Astrocyte of the cerebellum (primary cell): ENCODE results near the gene WASHC2A.
A peak's percentile ranks its signal among the peaks of the same experiment; 100 is the strongest.
"Not testable (repeated sequence)": the region's sequence is repeated elsewhere in the genome, so short reads cannot be mapped to it uniquely, and the experiment has no call there.

Source experiments
- DNase-seq: peaks from one replicate; pipeline ENCODE4 v3.0.0-alpha.2; 2011; ENCODE audit warnings: low read depth
- H3K4me3 ChIP-seq: 2 replicates; pipeline ENCODE4 v1.5.1; 2011; ENCODE audit warnings: mild to moderate bottlenecking, low read depth, low read length, moderate library complexity
- in situ Hi-C: cut with HindIII; loops from 2 replicates; pipeline ENCODE4 v1.10.0; 2017; ENCODE audit warnings: low sequenced_read_pairs
- TF ChIP-seq, protein P1 (sequence below): IDR thresholded peaks from 2 replicates; pipeline ENCODE4 v1.5.1; 2012; ENCODE audit warnings: low read length, low read depth, moderate library complexity, mild to moderate bottlenecking; ENCODE audit errors: missing control alignments

The WASHC2A gene, protein sequence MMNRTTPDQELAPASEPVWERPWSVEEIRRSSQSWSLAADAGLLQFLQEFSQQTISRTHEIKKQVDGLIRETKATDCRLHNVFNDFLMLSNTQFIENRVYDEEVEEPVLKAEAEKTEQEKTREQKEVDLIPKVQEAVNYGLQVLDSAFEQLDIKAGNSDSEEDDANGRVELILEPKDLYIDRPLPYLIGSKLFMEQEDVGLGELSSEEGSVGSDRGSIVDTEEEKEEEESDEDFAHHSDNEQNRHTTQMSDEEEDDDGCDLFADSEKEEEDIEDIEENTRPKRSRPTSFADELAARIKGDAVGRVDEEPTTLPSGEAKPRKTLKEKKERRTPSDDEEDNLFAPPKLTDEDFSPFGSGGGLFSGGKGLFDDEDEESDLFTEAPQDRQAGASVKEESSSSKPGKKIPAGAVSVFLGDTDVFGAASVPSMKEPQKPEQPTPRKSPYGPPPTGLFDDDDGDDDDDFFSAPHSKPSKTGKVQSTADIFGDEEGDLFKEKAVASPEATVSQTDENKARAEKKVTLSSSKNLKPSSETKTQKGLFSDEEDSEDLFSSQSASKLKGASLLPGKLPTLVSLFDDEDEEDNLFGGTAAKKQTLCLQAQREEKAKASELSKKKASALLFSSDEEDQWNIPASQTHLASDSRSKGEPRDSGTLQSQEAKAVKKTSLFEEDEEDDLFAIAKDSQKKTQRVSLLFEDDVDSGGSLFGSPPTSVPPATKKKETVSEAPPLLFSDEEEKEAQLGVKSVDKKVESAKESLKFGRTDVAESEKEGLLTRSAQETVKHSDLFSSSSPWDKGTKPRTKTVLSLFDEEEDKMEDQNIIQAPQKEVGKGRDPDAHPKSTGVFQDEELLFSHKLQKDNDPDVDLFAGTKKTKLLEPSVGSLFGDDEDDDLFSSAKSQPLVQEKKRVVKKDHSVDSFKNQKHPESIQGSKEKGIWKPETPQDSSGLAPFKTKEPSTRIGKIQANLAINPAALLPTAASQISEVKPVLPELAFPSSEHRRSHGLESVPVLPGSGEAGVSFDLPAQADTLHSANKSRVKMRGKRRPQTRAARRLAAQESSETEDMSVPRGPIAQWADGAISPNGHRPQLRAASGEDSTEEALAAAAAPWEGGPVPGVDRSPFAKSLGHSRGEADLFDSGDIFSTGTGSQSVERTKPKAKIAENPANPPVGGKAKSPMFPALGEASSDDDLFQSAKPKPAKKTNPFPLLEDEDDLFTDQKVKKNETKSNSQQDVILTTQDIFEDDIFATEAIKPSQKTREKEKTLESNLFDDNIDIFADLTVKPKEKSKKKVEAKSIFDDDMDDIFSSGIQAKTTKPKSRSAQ (N-terminal part only)

DNA sequence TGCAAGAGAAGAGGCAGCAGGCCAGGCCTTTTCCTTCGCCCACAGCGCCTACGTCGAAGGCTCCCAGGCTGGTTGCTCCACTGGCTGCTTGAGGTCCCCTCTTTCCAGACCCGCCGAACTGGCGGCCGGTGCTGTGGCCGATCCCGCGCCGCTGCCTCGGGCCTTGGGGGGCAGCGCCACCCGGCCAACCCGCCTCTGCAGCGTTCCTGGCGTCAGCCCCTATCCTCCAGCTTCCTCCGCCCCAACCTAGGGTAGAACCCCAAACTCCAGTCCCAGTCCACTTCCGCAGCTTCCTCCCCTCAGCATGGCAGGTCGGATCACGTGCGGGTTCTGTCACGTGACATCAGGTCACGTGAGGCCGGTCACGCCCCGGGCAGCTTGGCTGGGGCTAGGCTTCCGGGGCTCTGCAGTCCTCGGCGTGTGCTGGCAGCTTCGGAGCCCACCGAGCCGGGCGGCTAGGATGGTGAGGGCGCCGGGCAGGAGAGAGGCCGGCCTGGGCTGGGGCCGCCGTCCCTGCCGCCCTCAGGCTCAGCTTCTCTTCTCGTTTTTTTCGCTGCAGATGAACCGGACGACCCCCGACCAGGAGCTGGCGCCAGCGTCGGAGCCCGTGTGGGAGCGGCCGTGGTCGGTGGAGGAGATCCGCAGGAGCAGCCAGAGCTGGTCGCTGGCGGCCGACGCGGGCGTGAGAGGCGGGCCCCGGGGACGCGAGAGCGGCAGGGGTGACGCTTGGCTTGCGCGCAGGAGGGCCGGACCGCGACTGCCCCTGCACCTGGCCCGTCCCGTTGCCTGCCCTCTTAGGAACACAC is at the start of gene WASHC2A:
TSS of gene WASHC2A (plus strand) at position 409 of the 806 bp plus-strand sequence. CDS start at position 461, 52 bp downstream.
- DNase-seq, in situ Hi-C loops: not testable (repeated sequence)
- H3K4me3 ChIP-seq: peak within 1 kb of the TSS; percentile 49

DNA sequence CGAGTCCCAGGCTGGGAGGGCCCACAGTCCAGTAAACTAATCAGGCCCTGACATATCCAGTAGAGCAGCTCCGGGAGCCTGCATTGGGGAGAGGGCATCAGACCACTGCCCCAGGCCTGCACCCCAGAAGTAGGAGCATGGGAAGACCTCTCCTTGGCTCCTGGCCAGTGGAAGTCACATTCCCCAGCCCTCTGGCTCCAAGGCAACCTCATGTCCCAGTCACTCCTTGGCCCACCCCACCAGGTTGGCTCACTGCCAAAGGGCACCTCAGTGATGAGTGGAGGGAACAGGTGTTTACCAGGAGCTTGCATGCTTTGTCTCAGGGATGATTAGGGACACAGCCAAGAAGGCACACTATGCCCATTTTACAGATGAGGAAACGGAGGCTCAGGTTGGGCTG is 48.5 kb upstream of the WASHC2A start:
- in situ Hi-C loops, DNase-seq, H3K4me3 ChIP-seq: not testable (repeated sequence)

DNA sequence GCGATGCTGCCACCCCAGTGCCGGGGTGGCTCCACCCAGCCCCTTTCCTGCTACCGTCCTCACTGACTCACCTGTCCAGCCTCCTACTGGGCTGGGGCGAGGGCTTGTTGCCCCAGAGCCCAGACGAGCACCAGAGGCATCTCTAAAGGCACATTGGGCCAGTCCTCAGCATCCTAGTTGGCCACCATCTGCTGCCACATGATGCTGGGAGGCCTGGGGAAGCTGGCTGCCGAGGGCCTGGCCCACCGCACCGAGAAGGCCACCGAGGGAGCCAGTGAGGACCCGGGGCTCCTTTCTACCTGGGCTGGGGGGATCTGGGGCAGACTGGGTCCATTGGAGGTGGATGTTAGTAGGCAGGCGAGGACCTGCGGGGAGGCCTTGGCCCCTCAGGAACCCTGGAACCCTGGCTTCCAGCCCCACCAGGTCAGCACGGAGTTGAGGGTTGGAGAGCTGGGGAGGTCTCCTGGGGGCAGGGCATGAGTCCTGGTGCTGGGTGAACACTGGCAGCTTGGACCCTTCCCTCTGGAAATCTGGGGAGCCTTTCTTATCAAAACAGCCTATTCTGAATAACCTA is 47.2 kb upstream of the WASHC2A start:
- DNase-seq, in situ Hi-C loops, H3K4me3 ChIP-seq: not testable (repeated sequence)

DNA sequence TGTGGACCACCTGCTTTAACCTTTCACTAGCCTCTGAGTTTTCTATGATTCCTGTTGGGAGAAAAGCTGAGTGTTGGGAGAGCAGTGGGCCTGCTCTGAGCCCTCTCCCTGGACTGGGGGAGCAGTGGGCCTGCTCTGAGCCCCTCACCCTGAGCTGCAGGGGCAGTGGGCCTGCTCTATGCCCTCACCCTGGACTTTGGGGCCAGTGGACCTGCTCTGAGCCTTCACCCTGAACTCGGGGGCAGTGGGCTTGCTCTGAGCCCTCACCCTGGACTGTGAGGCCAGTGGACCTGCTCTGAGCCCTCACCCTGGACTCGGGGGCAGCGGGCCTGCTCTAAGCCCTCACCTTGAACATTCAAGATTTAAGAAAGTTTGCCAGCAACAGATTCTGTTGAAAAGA is 46.1 kb upstream of the WASHC2A start:
- no peak overlapping the region for H3K4me3 ChIP-seq
- TF ChIP-seq, protein P1, sequence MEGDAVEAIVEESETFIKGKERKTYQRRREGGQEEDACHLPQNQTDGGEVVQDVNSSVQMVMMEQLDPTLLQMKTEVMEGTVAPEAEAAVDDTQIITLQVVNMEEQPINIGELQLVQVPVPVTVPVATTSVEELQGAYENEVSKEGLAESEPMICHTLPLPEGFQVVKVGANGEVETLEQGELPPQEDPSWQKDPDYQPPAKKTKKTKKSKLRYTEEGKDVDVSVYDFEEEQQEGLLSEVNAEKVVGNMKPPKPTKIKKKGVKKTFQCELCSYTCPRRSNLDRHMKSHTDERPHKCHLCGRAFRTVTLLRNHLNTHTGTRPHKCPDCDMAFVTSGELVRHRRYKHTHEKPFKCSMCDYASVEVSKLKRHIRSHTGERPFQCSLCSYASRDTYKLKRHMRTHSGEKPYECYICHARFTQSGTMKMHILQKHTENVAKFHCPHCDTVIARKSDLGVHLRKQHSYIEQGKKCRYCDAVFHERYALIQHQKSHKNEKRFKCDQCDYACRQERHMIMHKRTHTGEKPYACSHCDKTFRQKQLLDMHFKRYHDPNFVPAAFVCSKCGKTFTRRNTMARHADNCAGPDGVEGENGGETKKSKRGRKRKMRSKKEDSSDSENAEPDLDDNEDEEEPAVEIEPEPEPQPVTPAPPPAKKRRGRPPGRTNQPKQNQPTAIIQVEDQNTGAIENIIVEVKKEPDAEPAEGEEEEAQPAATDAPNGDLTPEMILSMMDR: no peak
- in situ Hi-C loops: no loop called here
- DNase-seq: no peak

DNA sequence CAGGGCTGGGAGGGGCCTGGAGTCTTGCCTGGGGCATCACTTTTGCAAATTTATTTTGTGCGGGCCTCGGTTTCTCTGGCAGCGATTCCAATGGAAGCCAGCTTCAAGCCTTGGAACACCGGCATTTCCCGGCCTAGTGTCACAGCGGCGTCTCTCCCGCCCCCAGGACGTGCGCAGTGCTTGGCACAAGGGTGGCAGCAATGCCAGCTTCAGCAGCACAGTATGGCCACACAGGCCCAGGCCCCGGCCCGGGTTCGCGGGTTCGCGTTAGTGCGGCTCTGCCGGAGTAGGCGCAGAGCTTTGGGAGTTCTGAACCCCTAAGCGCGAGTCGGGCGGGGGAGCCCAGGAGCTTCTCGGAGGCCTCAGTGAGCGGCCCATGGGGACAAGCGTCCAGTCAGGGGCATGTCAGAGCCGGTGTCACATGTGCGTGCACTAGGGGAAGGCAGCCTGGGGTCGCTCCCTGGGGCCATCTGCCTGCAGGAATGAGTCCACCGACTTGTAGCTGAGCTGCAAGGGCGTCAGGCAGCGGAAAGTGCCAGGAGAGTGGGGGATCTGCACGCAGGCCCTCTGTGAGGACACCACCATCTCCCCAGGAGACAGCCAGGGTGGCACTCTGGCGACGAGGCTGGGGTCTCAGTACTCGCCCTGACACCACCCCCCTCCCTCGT is 42.9 kb upstream of the WASHC2A start:
- DNase-seq, H3K4me3 ChIP-seq, in situ Hi-C loops: not testable (repeated sequence)

DNA sequence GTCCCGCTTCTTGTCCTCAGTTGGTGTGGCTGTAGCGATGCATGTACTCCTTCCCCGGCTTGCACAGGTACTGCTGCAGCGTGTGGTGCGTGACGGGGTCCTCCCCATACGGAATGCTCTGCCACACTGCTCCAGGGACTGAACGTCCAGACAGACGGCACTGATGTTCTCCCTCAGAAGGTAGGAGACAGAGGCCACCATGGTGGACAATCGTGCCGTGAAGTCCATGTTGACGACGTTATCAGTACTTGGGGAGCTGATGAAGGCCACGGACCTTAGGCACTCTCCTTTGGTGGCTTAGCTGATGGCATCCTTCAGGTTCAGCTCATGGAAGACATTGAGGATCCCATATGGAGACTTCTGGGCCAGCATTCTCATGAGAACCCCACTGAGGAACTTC is 42.1 kb upstream of the WASHC2A start:
- in situ Hi-C loops: no loop called here
- no peak for DNase-seq
- H3K4me3 ChIP-seq: no peak overlapping the region
- TF ChIP-seq, protein P1: no peak

DNA sequence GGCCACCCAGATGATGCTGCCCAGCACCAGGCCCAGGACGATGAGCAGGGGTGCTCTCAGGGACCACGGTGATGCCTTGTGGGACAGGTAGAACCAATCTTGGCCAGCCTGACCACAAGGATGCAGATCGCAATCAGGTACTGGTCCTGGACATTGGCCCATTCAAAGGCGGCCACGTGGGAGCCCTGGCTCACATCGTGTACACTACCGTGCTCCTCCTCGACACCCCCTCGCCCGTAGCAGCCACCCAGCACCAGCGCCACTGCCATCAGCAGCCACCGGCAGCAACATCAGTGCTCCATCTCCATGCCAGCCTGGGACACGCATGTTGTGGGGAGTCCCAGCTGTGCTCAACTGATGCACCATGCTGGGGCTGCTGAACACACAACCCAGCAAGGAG is 40.6 kb upstream of the WASHC2A start:
- no peak overlapping the region for H3K4me3 ChIP-seq
- TF ChIP-seq, protein P1: no peak
- no peak for DNase-seq
- in situ Hi-C loops: no loop called here
